Glomerular visceral epithelial cell (primary cell): ENCODE data around the gene HDAC9.

Source experiments
- DNase-seq: peaks from one replicate; pipeline ENCODE4 v3.0.0-alpha.2; 2016; ENCODE audit errors: extremely low spot score

Gene HDAC9

GRCh38 chr7:18494406-18494805, 1.1 kb upstream of the HDAC9 start:
- DNase-seq, result no peak

- DNase-seq, result no peak
These were observed 634 bp upstream of the HDAC9 start for GRCh38 chr7:18494821-18495408.

GRCh38 chr7:18496341-18496700, 772 bp downstream of the HDAC9 start:
- no peak for DNase-seq

- DNase-seq, result no peak
These were observed 1.5 kb downstream of the HDAC9 start for GRCh38 chr7:18497082-18497481.

- DNase-seq, result no peak
These were observed 2.3 kb downstream of the HDAC9 start for GRCh38 chr7:18497800-18498199.

- DNase-seq, result no peak
These were observed 2.8 kb downstream of the HDAC9 start for GRCh38 chr7:18498341-18498740.

- DNase-seq, result no peak
These were observed 4.0 kb downstream of the HDAC9 start for GRCh38 chr7:18499407-18500177.

GRCh38 chr7:18503126-18503866, 7.7 kb downstream of the HDAC9 start:
- DNase-seq, result no peak

- DNase-seq, result no peak
These were observed 9.4 kb downstream of the HDAC9 start for GRCh38 chr7:18504965-18505364.

- DNase-seq, result no peak
These were observed 10.4 kb downstream of the HDAC9 start for GRCh38 chr7:18505870-18506460.

GRCh38 chr7:18508443-18509427, 13.2 kb downstream of the HDAC9 start:
- DNase-seq, result peak; percentile 92

GRCh38 chr7:18509481-18509880, 13.9 kb downstream of the HDAC9 start:
- DNase-seq, result no peak

GRCh38 chr7:18511351-18512140, 16.0 kb downstream of the HDAC9 start:
- DNase-seq, result peak; percentile 47

GRCh38 chr7:18513343-18513742, 17.8 kb downstream of the HDAC9 start:
- no peak for DNase-seq

GRCh38 chr7:18515067-18515466, 19.5 kb downstream of the HDAC9 start:
- no peak for DNase-seq

- no peak for DNase-seq
These were observed 22.1 kb downstream of the HDAC9 start for GRCh38 chr7:18517646-18518045.

GRCh38 chr7:18518555-18518954, 23.0 kb downstream of the HDAC9 start:
- DNase-seq, result no peak

GRCh38 chr7:18520450-18521235, 25.1 kb downstream of the HDAC9 start:
- DNase-seq, result peak; percentile 23

- DNase-seq, result no peak
These were observed 25.7 kb downstream of the HDAC9 start for GRCh38 chr7:18521236-18521589.
